ENCODE measurements around the gene ADGRD1. TPM values are rescaled to one million over a fixed set of nuclear protein-coding genes. Genes with fewer than 3 reads are reported as not detected.
A peak's percentile ranks its signal among the peaks of the same experiment; 100 is the strongest.

ADGRD1 gene
- total RNA-seq, 8 experiments from 2014 or later = 0.67 to 25.2 (median 2.9) TPM

DNA sequence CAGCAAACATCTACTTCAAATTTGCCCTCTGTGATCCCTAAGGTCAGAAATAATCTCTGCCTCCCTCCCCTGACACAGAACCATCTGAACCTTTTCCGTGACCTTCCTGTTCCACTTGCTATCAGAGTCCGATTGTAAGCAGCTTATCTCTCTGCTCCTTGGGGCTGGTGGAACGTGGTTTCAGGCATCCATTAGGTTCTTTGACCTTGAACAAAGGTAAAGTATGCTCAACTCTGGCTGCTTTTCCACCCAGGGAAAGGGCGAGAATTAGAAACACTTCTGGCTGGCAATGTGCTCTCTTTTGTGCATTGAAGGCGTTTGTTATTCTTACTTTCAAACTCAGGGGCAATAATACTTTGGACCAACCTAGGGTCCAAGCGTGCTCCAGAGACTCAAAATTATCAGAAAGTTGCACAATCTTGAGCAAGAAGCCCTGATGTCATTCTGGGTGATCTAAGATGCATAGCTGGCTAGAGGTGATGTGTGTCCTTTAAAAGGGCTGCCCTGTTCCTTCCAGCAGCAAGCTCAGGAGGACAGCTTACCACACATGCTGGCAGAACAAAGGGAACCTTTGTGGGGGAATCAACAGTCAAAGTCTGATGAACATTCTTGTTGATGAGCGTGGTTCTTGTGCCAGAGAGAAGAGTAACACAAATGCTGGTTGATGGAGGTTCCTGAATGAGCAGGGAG lies 29.8 kb downstream of the ADGRD1 start:
- 20 to 81% (median 60%) methylated on average over 2 to 7 of the region's 7 CpGs; no CpG with 5 or more reads in 3 of the 10 experiments for WGBS, 10 experiments
- Histone ChIP-seq H3K4me1 (replicated peaks in 1 of 2) (peaks cover 8 to 34% of the 10 kb centered on the region in 2 donors), H3K4me3 (no peak overlapping the region), H3K27ac (no peak overlapping the region)
- peak in 2 of 8 experiments; percentile 35 to 53 for ATAC-seq (replicated peaks in 6 of 8)
- in situ Hi-C loops (cut with MboI; ENCODE audit: low pct_unique_long_range_greater_than_20kb in 2 of 9, low sequenced_read_pairs in 9 of 9, unreplicated experiment in 9 of 9) = no loop called here

DNA sequence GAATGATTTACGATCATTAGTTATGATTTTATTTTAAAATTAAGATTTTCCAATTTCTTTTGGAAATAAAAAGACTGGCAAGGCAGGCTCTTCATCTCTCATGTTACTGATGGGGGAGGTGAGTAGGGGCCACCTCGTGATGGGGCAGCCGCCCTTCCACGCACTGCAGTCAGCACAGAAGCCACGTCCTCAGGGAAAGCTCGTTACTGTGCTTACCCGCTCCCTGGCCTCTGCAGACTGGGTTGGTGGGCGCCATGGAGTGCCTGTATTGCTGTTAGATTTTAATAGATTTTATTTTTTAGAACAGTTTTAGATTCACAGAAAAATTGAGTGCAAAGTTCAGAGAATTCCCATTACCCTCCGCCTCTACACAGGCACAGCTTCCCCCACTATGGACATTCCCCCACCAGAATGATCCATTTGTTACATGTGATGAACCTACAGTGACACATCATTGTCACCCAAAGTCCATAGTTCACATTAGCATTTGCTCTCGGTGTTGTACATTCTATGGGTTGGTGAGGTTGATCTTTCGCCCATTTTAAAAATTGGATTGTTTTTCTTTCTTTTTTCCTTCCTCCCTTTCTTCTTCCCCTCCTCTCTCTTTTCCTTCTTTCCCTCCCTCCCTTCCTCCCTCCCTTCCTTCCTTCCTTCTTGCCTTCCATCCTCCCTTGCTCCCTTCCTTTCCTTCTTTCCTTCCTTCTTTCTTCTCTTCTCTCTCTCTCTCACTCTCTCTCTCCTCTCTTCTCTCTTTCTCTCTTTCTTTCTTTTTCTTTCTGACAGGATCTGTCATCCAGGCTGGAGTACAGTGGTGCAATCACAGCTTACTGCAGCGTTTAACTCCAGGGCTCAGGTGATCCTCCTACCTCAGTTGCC lies 30.7 kb downstream of the ADGRD1 start:
- no peak overlapping the region for H3K4me3 ChIP-seq
- no peak for ATAC-seq (replicated peaks in 6 of 8)
- 61 to 100% (median 79%) methylated on average over 1 to 10 of the region's 12 CpGs; no CpG with 5 or more reads in 1 of the 10 experiments for WGBS, 10 experiments
- H3K4me1 ChIP-seq (replicated peaks in 1 of 2) = peaks cover 17 to 39% of the 10 kb centered on the region in 2 donors
- H3K27ac ChIP-seq = no peak overlapping the region
- in situ Hi-C loops (cut with MboI; ENCODE audit: low pct_unique_long_range_greater_than_20kb in 2 of 9, low sequenced_read_pairs in 9 of 9, unreplicated experiment in 9 of 9) = no loop called here

DNA sequence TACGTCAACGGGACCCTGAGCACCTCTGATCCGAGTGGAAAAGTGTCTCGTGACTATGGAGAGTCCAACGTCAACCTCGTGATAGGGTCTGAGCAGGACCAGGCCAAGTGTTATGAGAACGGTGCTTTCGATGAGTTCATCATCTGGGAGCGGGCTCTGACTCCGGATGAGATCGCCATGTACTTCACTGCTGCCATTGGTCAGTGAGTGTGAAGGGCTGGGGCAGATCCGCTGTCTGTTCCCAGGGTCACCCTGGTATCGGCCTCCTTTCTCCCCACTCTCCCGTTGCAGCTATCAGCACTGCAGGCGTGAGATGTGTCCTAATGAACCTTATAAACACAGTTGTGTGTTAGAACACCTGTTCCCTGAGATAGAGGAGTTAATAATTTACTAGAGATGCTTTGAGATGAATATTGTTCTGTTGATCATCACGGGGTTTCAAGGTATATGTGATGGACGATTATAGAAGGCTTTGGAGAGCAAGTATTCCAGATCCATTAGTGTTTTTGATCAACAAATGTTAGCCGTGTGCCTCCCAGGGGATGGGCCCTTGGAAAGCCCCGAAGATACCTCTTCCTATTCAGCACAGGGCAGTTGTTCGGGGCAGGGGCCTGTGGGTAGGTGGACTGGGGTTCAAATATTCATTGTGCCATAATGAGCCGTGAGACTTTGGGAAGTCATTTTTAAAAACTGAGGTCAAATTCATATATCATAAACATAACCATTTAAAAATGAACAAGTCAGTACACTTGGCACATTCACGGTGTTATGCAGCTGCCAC lies 33.6 kb downstream of the ADGRD1 start:
- Histone ChIP-seq H3K4me3 (no peak overlapping the region), H3K4me1 (replicated peaks in 1 of 2) (peaks cover 34 to 47% of the 10 kb centered on the region in 2 donors), H3K27ac (no peak overlapping the region)
- peak in 2 of 8 experiments; percentile 49 to 63 for ATAC-seq (replicated peaks in 6 of 8)
- in situ Hi-C loops (cut with MboI; ENCODE audit: low pct_unique_long_range_greater_than_20kb in 2 of 9, low sequenced_read_pairs in 9 of 9, unreplicated experiment in 9 of 9) = no loop called here
- 33 to 100% (median 78%) methylated on average over 1 to 13 of the region's 22 CpGs; no CpG with 5 or more reads in 1 of the 10 experiments for WGBS, 10 experiments

DNA sequence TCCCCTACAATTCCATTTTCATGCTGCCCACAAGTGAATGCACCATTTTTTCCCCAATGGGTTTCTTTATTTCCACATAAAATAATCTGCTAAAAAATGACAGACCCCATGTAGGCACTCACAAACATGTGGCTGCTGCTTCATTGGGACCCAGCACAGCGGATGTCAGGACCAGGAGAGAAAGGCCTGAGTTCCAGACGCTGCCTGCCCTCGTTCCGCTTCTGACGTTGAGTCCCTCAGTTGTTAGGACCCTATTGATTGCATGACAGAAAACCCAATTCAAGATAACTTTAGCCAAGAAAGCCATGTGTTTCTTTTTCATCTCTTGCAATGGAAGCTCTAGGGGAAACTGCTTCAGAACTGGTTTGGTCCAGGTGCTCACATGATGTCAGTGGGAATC lies 34.6 kb downstream of the ADGRD1 start:
- Histone ChIP-seq H3K4me1 (replicated peaks in 1 of 2) (peaks cover 34 to 47% of the 10 kb centered on the region in 2 donors), H3K27ac (peak overlapping the region; percentile 67 to 71), H3K4me3 (no peak overlapping the region)
- no peak for ATAC-seq (replicated peaks in 6 of 8)
- in situ Hi-C loops (cut with MboI; ENCODE audit: low pct_unique_long_range_greater_than_20kb in 2 of 9, low sequenced_read_pairs in 9 of 9, unreplicated experiment in 9 of 9) = no loop called here
- WGBS, 10 experiments = 84 to 100% (median 100%) methylated on average over 1 to 5 of the region's 5 CpGs; no CpG with 5 or more reads in 5 of the 10 experiments

DNA sequence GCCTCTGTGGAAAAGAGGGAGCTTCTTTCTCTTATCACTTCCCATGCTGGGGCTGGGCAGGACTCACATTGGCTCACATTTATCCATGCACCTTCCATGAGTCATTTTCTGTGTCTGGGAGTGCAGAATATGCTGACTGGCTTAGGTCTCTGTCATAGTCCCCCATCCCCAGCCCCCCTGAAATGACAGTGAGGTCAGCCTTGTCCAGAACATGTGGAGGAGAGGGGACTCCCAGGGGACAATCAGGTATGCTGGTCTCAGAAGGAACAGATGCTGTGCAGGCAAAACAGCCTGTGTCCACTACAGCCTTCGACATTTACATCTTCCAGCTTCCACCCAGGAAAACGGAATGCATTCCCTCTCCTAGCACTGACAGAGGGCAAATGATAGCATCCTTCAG lies 35.0 kb downstream of the ADGRD1 start:
- WGBS, 10 experiments = 8 to 80% (median 59%) methylated on average over 1 to 2 of the region's 2 CpGs; no CpG with 5 or more reads in 6 of the 10 experiments
- in situ Hi-C loops (cut with MboI; ENCODE audit: low pct_unique_long_range_greater_than_20kb in 2 of 9, low sequenced_read_pairs in 9 of 9, unreplicated experiment in 9 of 9) = no loop called here
- Histone ChIP-seq H3K4me3 (no peak overlapping the region), H3K4me1 (replicated peaks in 1 of 2) (peaks cover 34 to 45% of the 10 kb centered on the region in 2 donors), H3K27ac (peak overlapping the region; percentile 67 to 71)
- ATAC-seq (replicated peaks in 6 of 8) = peak in 7 of 8 experiments; percentile 85 to 97 (median 94)

GRCh38 chr12:130989391-130989790 lies 35.7 kb downstream of the ADGRD1 start:
- peaks cover 34 to 44% of the 10 kb centered on the region in 2 donors for H3K4me1 ChIP-seq (replicated peaks in 1 of 2)
- WGBS, 10 experiments = 60 to 80% (median 80%) methylated on average over 1 of the region's 8 CpGs; no CpG with 5 or more reads in 6 of the 10 experiments

DNA sequence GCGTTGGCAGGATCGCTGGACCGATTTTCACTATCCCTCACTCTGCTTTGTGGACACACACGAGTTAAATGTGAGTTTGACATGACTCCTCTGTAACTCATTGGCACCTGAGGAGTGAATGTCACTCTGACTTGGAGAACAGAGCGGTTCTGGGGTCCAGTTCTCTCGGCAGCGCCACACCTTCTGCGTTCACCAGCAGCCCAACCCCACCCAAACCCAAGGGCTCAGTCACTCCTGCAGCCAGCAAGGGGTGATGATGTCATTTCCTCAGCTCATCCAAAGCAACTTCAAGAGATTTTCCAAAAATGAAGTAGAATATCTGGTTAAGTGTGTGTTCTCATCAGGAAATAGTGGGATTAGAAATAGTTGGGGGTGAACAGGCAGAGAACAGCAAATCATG lies 36.3 kb downstream of the ADGRD1 start:
- Histone ChIP-seq H3K4me1 (replicated peaks in 1 of 2) (peaks cover 34 to 42% of the 10 kb centered on the region in 2 donors), H3K27ac (peak overlapping the region; percentile 6 to 36), H3K4me3 (no peak overlapping the region)
- in situ Hi-C loops (cut with MboI; ENCODE audit: low pct_unique_long_range_greater_than_20kb in 2 of 9, low sequenced_read_pairs in 9 of 9, unreplicated experiment in 9 of 9) = no loop called here
- ATAC-seq (replicated peaks in 6 of 8) = peak in 2 of 8 experiments; percentile 25 to 64
- 75 to 100% (median 90%) methylated on average over 2 to 6 of the region's 8 CpGs; no CpG with 5 or more reads in 6 of the 10 experiments for WGBS, 10 experiments

More at GRCh38 chr12:130989391-130989790, 35.7 kb downstream of the ADGRD1 start:
- Histone ChIP-seq H3K27ac (peak overlapping the region; percentile 67 to 71), H3K4me3 (no peak overlapping the region)
- no peak for ATAC-seq (replicated peaks in 6 of 8)
- in situ Hi-C loops (cut with MboI; ENCODE audit: low pct_unique_long_range_greater_than_20kb in 2 of 9, low sequenced_read_pairs in 9 of 9, unreplicated experiment in 9 of 9) = no loop called here

DNA sequence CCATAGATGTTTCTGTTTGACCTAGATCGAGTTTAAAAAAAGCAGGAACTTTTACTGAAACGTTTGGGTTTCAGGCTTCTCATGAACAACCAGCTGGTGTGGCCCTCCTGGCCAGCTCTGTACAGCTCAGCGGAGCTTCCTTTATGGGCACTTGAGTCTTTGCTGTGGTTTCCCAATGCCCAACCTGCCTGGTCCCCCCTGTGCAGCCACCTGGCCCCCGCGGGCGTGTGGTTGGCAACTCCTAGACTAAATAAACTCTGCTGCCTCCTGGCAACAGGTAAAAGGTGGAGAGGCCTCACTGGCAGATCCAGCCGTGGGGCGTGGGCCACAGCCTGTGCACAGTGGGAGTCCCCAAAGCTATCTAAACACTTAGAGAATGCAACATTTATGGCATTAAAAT lies 38.7 kb downstream of the ADGRD1 start:
- ATAC-seq (replicated peaks in 6 of 8) = no peak
- in situ Hi-C loops (cut with MboI; ENCODE audit: low pct_unique_long_range_greater_than_20kb in 2 of 9, low sequenced_read_pairs in 9 of 9, unreplicated experiment in 9 of 9) = no loop called here
- Histone ChIP-seq H3K4me1 (replicated peaks in 1 of 2) (peaks cover 29 to 38% of the 10 kb centered on the region in 2 donors), H3K27ac (no peak overlapping the region), H3K4me3 (no peak overlapping the region)
- WGBS, 10 experiments = 20 to 97% (median 76%) methylated on average over 1 to 7 of the region's 8 CpGs; no CpG with 5 or more reads in 3 of the 10 experiments

DNA sequence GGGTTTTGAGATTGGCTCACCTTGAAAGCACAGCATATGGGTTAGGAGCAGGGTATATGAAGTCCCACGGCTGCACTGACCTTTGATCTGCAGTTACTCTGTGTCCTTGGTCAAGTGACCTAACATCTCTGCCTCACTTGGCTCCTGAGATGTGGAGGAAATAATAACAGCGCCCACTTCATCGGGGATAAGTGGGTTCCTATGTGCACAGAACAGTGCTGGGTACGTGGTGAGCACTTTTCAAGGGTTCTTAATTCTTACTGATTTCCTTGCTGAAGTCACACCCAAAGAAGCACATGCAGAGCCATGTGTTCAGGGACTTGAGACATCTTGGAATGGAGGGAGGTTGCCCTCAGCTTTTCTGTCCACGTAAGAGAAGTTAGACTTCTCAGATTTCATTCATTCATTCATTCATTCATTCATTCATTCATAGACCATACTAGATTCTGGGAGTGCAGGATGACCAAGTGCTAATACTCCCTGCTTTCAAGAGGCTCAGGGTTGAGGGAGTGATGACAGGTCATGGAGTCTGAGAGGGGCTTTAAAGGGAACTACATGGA lies 39.4 kb downstream of the ADGRD1 start:
- whole genome bisulfite sequencing, 10 experiments = 43 to 100% (median 91%) methylated on average over 1 to 4 of the region's 5 CpGs; no CpG with 5 or more reads in 4 of the 10 experiments

DNA sequence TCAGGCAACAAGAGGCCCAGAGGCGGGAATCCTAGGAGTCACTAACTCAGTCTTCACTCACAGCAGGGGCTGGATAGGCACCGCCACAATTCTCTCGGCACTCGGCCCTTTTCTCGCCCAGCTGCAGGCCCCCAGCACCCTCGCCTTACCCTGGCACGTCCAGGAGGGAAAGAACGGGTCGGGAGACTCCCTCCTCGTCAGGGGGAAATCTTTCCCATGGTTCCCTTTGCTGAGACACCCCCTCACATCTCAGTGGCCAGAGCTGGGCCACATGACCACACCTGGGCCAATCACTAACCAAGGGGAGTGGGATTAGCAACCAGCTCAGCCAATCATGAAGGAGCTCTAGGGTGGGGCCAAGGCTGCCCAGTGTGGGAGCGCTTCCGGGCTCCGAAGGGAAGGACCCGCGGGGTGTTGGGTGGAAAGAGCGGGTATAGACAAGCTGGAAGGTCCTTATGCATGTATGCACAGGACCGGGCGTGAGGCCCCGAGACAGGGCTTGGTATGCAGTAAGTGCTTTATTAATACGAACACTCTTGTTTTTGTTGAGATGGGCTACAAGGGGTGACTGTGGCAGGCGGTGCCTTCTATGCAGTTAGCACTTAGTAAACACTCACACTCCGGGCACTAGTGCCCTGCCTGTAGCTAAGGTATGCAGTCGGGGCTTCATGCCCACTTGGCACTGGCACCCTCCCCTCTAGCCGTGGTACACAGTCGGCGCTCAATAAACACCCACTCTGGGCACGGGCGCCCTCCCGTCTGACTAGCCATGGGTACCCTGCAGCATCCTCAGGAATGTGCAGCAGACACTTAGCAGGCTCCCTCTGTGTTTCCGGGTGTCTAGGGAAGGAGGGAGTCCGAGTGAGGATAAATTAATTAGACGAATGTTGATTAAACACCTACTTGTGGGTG lies 40.3 kb downstream of the ADGRD1 start:
- WGBS, 10 experiments = 60 to 100% (median 95%) methylated on average over 1 to 14 of the region's 32 CpGs; no CpG with 5 or more reads in 2 of the 10 experiments
- no peak overlapping the region for H3K27ac ChIP-seq
- ATAC-seq (replicated peaks in 6 of 8) = no peak
- H3K4me1 ChIP-seq (replicated peaks in 1 of 2) = peaks cover 21 to 22% of the 10 kb centered on the region in 2 donors
- in situ Hi-C loops (cut with MboI; ENCODE audit: low pct_unique_long_range_greater_than_20kb in 2 of 9, low sequenced_read_pairs in 9 of 9, unreplicated experiment in 9 of 9) = no loop called here
- no peak overlapping the region for H3K4me3 ChIP-seq

More for the DNA sequence above, 39.4 kb downstream of the ADGRD1 start:
- in situ Hi-C loops (cut with MboI; ENCODE audit: low pct_unique_long_range_greater_than_20kb in 2 of 9, low sequenced_read_pairs in 9 of 9, unreplicated experiment in 9 of 9) = no loop called here
- no peak overlapping the region for H3K4me3 ChIP-seq
- H3K27ac ChIP-seq = no peak overlapping the region
- H3K4me1 ChIP-seq (replicated peaks in 1 of 2) = peaks cover 29 to 32% of the 10 kb centered on the region in 2 donors
- ATAC-seq (replicated peaks in 6 of 8) = no peak

GRCh38 chr12:130994821-130995375 lies 41.2 kb downstream of the ADGRD1 start:
- in situ Hi-C loops (cut with MboI; ENCODE audit: low pct_unique_long_range_greater_than_20kb in 2 of 9, low sequenced_read_pairs in 9 of 9, unreplicated experiment in 9 of 9) = no loop called here
- 40 to 100% (median 79%) methylated on average over 1 to 5 of the region's 12 CpGs; no CpG with 5 or more reads in 4 of the 10 experiments for WGBS, 10 experiments
- H3K4me3 ChIP-seq = no peak overlapping the region
- peaks cover 13% of the 10 kb centered on the region in 2 donors for H3K4me1 ChIP-seq (replicated peaks in 1 of 2)
- no peak overlapping the region for H3K27ac ChIP-seq
- no peak for ATAC-seq (replicated peaks in 6 of 8)
